Measurements from ENCODE around the gene VPS18.

GRCh38 chr15:40873694-40874561, 20.3 kb upstream of the VPS18 start, which contains the start of gene RHOV:
- TF ChIP-seq CTCF (IDR thresholded peaks at IDR 0.05), result peak; percentile 50
- TF ChIP-seq EZH2 (IDR thresholded peaks at IDR 0.05), result peak; percentile 40

Data from neural progenitor cell (in vitro differentiated cells).